Osteoblast (primary cell): ENCODE data around the gene RAVER2. TPM values are rescaled to one million over a fixed set of nuclear protein-coding genes. Genes with fewer than 3 reads are reported as not detected.

ENCODE experiments used
- DNase-seq: peaks from one replicate; pipeline ENCODE4 v3.0.0; 2011; ENCODE audit warnings: low spot score, mixed read lengths; ENCODE audit not compliant: insufficient read length; ENCODE audit errors: missing footprints
- H2AFZ ChIP-seq: 2 replicates; pipeline ENCODE4 v1.6.0; 2011; ENCODE audit warnings: mild to moderate bottlenecking, low read length
- H3K27ac ChIP-seq: 2 replicates; pipeline ENCODE4 v1.5.1; 2011; ENCODE audit warnings: mild to moderate bottlenecking, low read depth, low read length, moderate library complexity
- H3K27me3 ChIP-seq: 2 replicates; pipeline ENCODE4 v1.6.0; 2012; ENCODE audit warnings: mild to moderate bottlenecking, control low read depth, inconsistent platforms, low read length, moderate library complexity; ENCODE audit not compliant: insufficient read depth
- H3K36me3 ChIP-seq: 2 replicates; pipeline ENCODE4 v1.5.1; 2011; ENCODE audit warnings: mild to moderate bottlenecking, low read length, control low read depth, moderate library complexity; ENCODE audit not compliant: insufficient read depth
- H3K4me1 ChIP-seq: 2 replicates; pipeline ENCODE4 v1.5.1; 2011; ENCODE audit warnings: mild to moderate bottlenecking, low read length, control low read depth, moderate library complexity; ENCODE audit not compliant: insufficient read depth
- H3K4me2 ChIP-seq: 2 replicates; pipeline ENCODE4 v1.6.0; 2011; ENCODE audit warnings: mild to moderate bottlenecking, low read length; ENCODE audit not compliant: insufficient read depth
- H3K4me3 ChIP-seq: fragments of 200-600 bp; sonication (generic); 3 replicates; pipeline ENCODE4 v1.5.1; 2012; ENCODE audit warnings: mild to moderate bottlenecking, low read length, inconsistent platforms; ENCODE audit not compliant: insufficient read depth
- H3K79me2 ChIP-seq: 2 replicates; pipeline ENCODE4 v1.6.0; 2012; ENCODE audit warnings: mild to moderate bottlenecking, low read length, control low read depth, inconsistent platforms; ENCODE audit not compliant: insufficient read depth
- H3K9me3 ChIP-seq: 2 replicates; pipeline ENCODE4 v1.5.1; 2011; ENCODE audit warnings: low read depth, low read length, control low read depth
- H4K20me1 ChIP-seq: 2 replicates; pipeline ENCODE4 v1.6.0; 2012; ENCODE audit warnings: mild to moderate bottlenecking, low read length, control low read depth; ENCODE audit not compliant: insufficient read depth
- CTCF ChIP-seq: IDR thresholded peaks from 2 replicates; pipeline ENCODE4 v1.5.1; 2011; ENCODE audit warnings: mild to moderate bottlenecking, low read depth, low read length, moderate library complexity; ENCODE audit errors: extremely low read depth
- total RNA-seq: library from RNA; depleted of rRNA; stranded (reverse); fragments of >200 nt; gene quantifications from 2 replicates; pipeline ENCODE4 v1.2.3, GENCODE V29; 2012

The RAVER2 gene
- total RNA-seq, 1 donor: 17.4 TPM

- Histone ChIP-seq H3K4me1 (no peaks in the 10 kb centered on the region), H3K27ac (no peak overlapping the region), H4K20me1 (no peaks in the 10 kb centered on the region), H3K4me3 (no peak overlapping the region), H3K27me3 (no peaks in the 10 kb centered on the region), H3K9me3 (no peaks in the 10 kb centered on the region), H2AFZ (no peak overlapping the region), H3K36me3 (no peaks in the 10 kb centered on the region), H3K79me2 (no peaks in the 10 kb centered on the region), H3K4me2 (no peak overlapping the region)
- no peak for TF ChIP-seq CTCF
- no peak for DNase-seq
Measured at GRCh38 chr1:64758233-64758632, 13.4 kb downstream of the RAVER2 start.

- Histone ChIP-seq H3K4me2 (no peak overlapping the region), H3K4me3 (no peak overlapping the region), H3K36me3 (no peaks in the 10 kb centered on the region), H3K27me3 (no peaks in the 10 kb centered on the region), H3K27ac (no peak overlapping the region), H3K79me2 (no peaks in the 10 kb centered on the region), H4K20me1 (no peaks in the 10 kb centered on the region), H2AFZ (no peak overlapping the region), H3K9me3 (no peaks in the 10 kb centered on the region), H3K4me1 (no peaks in the 10 kb centered on the region)
- TF ChIP-seq CTCF: no peak
- DNase-seq: no peak
Measured at GRCh38 chr1:64759968-64760367, 15.1 kb downstream of the RAVER2 start.

GRCh38 chr1:64765012-64765411 is 20.1 kb downstream of the RAVER2 start:
- no peaks in the 10 kb centered on the region for H3K27me3 ChIP-seq
- H3K27ac ChIP-seq: no peak overlapping the region
- DNase-seq: no peak
- no peaks in the 10 kb centered on the region for H3K9me3 ChIP-seq
- no peak overlapping the region for H2AFZ ChIP-seq
- H3K4me1 ChIP-seq: no peaks in the 10 kb centered on the region
- no peak overlapping the region for H3K4me2 ChIP-seq
- no peak for TF ChIP-seq CTCF
- no peak overlapping the region for H3K4me3 ChIP-seq
- no peaks in the 10 kb centered on the region for H3K36me3 ChIP-seq
- no peaks in the 10 kb centered on the region for H3K79me2 ChIP-seq
- no peaks in the 10 kb centered on the region for H4K20me1 ChIP-seq

- Histone ChIP-seq H3K4me3 (no peak overlapping the region), H3K9me3 (no peaks in the 10 kb centered on the region), H3K27me3 (no peaks in the 10 kb centered on the region), H3K4me1 (no peaks in the 10 kb centered on the region), H3K4me2 (no peak overlapping the region), H3K27ac (no peak overlapping the region), H2AFZ (no peak overlapping the region), H3K79me2 (no peaks in the 10 kb centered on the region), H4K20me1 (no peaks in the 10 kb centered on the region), H3K36me3 (no peaks in the 10 kb centered on the region)
- TF ChIP-seq CTCF: no peak
- DNase-seq: no peak
Measured at GRCh38 chr1:64765826-64766225, 21.0 kb downstream of the RAVER2 start.
